NCI-H345 treated with DMSO at 0.1 percent for 48 hours (cell line): ENCODE measurements around the gene IGFBP2.

Experiments used
- DNase-seq: peaks from one replicate; lab custom pipeline; 2025; ENCODE audit not compliant: unreplicated experiment; lab: John Stamatoyannopoulos, UW

The IGFBP2 gene

DNA sequence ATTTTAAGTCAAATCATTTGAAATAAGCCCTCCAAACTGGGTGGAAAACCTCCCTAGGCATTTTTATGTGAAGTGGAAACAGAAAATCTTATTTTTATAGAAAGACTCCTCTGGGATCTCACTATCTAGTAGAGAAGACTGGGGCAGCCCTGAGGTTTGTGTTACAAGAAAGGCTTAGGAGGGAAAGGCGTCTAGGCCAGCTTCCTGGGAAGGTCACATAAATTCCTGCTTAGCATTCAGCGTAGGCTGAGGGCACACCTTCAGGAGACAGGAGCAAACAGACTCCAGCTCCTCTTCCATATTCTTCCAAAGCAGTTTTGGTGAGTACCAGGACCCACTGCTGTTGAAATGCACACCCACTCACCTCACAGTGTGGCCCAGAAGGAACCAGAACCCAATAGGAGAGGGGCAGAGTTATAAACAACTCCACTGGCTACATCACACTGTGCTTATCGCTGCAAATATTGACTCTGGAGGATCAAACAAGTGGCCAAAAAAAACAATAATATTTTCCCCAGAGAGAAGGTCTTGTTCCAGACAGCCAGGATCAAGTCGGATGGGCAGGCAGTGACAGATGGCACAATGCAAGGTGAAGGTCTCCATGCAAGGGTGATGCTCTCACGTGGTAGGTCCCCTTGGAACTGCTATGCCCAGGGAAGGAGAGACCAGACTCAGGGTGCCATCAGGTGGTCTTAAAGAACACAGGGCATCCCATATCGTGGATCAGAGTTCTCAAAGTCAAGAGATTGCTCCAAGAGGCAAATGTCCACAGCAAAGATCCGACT lies 17.7 kb upstream of the IGFBP2 start:
- DNase-seq: no peak

DNA sequence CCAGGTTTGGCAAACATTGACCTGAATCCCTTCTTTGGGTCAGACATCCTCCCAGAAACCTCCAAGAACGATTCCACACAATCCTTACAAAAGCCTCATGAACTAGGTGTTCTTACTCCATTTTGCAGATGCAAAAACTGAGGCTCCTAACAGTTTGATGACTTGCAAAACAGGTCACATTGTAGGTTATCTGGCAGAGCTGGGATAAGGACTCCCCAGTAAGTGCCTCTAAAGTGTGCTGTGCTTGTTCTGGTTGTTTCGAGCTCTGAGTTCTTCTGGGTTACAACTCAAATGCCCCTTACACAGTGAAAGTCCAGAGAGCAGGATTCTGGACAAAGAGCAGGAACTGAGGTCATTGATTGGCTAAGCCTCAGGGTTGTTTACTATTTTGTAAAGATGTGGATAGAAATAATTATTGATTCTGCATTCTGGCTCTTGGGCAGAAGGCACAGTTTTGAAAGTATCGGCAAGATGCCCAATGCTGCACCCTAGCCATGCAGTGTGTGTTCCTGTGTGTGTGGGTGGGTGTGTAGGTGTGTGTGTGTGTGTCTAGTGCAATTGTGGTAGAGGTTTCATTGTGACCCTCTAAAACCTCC lies 17.0 kb upstream of the IGFBP2 start:
- no peak for DNase-seq

DNA sequence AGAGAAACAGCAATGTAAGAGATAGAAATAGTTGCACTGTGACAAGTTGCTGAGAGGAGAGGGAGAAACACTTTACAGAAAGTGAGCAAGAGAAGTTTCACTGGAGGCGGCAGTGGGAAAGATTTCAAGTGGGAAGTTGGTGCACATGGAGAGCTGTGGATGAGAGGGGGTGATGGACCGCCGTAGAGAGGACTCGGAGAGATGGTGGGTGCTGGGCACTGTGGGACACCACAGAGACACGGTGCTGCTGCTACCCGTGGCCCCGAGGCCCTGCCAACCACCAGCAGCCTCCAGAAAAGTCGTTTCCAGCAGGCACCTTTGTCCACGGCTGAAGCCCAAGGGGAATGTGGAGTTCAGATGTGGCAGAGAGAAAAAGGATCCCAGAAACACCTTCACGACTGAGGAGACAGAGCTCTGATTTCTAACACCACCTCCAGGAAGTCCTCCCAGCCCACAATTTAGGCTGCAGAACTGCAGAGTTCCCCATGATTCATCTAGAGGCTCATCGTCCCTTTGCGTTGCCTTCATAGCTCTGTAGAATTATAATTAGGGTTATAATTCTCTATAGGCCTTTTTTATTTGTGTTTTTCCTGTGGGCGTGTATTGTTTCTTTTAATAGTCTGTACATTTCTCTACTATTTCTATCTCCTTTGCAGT lies 15.9 kb upstream of the IGFBP2 start:
- DNase-seq: no peak

DNA sequence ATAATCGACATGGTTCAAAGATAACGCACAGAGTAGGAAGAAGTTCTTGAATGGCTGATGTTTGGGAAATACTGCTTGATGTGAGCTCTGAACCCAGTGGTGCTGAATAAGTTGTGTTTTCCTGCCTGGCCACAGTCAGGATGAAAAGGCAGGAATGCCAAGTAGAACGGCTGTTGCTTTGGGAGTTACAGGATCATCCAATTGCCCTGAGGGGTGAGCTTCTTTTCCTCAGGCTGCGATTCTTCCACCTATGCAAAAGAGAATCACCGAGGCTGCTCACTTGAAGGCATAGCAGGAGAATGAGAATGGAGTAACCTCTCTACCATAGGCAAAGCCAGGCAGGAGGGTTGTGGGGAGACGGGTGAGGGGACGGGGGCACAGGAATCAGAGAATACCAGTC lies 14.4 kb upstream of the IGFBP2 start:
- no peak for DNase-seq

DNA sequence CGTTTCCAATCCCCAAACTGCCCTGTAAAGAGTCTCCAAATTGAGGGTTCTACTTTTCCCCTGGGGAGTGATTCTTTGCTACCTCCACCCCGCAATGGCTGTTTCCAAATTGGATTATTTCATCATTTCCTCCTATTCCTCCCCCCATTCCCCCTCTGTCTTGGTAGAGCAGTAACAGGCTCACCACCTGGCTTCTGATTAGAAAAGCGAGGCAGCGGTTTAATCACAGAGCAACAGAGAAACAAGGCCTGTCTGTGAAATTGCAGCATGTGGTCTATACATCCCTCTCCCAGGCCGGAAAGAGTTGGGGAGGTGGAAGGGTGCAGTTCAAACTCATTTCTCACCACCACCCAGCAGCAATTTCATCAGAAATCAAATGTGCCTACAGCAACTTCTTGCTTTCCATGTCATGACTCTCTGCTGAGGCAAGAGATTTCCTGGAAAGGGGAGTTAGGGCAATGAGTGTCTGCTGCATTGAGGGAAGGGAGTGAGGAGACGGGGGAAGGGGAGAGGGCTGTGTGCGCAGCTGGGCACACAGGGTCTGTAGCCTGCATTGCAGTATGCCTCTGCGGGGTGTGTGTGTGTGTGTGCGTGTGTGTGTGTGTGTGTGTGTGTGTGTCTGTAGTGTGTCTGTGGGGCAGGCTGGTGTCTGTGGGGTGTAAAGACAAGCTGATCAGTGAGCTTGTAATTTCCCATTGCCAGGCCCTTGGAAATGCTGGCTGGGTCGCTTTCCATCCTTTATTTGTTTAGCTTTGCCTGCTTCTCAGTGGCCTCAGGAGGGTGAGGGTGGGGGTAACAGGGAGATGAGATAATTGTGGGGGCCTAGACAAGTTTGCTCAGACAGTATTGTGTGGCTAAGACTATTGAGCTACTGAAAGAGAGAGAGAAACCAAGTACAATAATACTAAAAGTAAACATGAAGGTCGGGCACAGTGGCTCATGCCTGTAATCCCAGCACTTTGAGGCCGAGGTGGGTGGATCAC lies 13.5 kb upstream of the IGFBP2 start:
- DNase-seq: no peak

DNA sequence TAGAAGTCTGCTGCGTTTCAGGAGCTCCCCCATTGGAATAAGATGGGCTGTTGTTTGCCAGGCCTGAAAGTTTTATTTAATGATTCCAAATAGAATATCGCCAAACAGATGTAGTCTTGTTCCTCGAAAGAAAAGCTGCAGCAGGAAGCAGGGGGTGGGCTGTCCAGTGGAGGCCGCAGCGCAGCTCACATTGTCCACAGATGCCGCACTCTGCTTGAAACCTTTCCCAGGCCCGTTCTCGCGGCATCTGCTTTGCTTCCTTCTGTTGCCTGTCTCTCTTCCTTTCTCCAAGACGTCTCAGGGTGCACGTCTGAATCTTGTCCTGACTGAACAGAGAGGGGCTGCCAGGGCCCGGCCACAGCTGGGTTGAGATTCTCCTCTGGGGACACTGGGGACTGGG lies 12.4 kb upstream of the IGFBP2 start:
- DNase-seq: no peak

DNA sequence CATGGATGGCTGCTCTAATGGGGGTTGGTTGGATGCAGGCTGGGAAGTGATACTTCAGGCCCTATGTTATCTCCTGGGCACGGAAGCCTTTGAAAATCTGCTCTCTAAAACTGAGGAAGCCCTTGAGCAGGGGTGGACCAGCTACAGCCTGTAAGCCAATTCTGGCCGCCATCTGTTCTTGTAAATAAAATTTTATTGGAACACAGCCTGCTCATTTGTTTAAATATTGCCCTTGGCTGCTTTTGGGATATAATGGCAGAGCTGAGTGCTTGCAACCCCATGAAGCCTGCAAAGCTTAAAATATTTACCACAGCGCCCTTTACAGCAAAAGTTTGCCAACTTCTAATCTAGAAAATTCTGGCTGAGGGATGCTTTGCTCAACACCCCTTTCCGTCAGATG lies 11.9 kb upstream of the IGFBP2 start:
- no peak for DNase-seq

DNA sequence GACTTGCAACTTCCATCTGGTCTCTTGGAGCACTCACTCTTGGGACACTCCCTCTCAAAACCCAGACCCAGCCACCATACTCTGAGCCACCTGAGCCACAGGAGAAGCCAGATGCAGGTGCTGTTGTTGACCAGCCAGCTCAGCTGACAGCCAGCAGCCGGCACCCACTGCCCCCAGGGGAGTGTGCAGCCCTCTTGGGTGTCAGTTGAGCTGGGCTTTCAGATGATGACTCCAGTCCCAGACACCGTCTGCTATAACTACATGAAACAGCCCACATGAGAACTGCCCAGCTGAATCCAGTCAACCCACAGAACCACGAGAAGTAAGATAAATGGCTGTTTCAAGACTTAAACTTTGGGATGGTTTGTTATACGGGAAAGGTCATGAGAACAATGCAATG lies 10.7 kb upstream of the IGFBP2 start:
- no peak for DNase-seq

DNA sequence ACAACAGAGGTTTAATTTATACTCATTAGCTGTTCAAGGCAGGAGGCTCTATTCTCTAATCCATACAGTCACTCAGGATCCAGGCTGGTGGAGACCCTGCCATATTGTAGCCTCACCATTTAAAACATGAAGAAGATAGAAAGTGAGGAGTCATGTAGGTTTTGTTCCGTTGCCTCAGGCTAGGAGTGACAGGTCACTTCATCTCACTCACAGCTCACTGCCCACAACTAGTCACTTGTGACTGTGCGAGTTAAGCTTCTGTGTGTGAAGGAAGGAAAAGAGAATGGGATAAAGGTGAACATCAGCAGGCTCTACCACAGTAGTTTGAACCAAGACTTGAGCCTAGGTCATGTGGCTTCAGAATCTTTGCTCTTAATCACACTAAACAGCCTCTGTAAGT lies 9.0 kb upstream of the IGFBP2 start:
- no peak for DNase-seq

DNA sequence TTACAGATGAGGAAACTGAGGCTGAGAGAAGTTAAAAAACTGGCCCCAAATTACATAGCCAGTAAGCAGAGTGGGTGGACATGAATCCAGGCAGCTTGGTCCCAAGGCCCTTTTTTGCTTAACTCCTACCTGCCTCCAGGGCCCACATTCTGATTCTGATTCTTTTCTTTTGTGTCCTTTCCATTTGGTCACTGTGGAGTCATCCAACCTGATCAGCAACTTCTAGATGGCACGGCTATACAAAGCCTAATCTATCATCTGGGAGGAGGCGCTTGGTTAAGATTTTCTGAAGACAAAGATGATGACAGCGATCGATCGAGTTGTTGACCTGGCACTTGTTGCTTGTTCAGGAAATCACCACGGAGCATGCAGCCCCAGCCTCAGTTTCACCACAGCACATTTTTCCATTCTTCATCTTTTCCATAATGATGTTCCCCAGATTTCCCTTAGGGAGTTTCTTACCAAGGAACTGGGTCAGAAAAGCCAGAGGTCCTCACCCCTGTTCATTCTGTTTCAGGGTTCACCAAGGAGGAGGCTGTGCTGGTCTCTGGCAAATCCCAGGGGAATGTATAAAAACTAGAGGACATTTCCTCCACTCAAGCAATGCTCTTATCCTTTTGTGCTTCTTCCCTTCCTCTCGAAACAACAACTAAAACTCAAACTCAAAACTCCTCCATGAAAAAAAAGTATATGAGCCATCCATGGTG lies 6.9 kb upstream of the IGFBP2 start:
- DNase-seq: no peak

DNA sequence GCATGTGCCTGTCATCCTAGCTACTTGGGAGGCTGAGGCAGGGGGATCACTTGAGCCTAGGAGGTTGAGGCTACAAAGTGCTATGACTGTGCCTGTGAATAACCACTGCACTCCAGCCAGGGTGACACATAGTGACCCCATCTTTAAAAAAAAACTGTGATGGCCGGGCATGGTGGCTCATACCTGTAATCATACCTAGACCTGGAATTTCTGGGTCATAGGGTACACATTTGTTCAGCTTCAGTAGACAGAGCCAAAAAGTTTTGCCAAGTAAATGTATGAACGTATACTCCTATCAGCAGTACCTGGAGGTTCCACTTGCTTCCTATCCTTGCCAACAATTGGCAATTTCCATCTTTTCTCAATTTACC lies 6.4 kb upstream of the IGFBP2 start:
- DNase-seq: no peak

DNA sequence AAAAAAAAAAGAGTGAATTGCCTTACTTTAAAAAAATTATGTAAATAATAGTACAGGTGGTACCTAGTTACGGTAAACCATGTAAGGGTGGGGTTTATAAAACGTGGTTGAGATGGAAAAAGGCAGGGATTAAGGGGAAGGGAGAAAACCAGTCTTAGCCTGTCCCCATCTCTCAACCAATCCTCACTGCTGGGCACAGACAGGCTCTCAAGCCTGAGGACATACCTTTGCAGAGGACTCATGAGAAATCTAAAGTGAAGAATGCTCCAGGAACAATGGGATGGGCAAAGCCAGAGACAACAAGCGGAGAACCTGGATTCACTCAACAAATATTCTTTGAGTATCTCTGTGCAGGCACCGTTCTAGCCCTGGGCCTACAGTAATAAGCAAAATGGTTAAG lies 3.4 kb upstream of the IGFBP2 start:
- DNase-seq: no peak

DNA sequence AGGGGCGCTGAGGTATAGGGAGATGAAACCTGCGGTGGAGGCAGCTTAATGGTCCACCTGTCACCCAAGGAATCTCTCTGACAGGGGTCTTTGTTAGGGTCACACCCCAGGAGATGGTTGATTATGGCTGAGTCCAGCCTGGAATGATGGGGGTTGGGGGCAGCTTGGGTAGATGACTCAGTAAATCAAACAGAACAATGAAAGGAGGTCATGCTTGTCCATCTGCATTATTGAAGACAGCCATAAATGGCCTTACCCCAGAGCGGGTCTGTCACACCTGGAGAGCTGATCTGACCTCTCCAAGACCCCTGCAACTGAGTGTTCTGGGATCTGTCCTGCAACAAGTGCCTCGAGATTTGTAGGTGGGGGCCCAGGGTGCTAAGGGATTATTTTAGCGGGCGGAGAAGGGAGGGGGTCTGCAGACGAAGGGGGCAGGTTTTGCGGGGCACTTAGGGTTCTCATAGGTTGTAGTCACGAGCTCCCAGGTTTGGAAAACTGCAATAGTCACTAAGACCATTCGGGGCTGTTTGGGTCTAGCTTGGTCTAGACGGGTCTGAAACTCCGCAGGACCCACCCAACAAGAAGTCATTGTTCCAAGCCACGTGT lies 771 bp upstream of the IGFBP2 start:
- DNase-seq: no peak

DNA sequence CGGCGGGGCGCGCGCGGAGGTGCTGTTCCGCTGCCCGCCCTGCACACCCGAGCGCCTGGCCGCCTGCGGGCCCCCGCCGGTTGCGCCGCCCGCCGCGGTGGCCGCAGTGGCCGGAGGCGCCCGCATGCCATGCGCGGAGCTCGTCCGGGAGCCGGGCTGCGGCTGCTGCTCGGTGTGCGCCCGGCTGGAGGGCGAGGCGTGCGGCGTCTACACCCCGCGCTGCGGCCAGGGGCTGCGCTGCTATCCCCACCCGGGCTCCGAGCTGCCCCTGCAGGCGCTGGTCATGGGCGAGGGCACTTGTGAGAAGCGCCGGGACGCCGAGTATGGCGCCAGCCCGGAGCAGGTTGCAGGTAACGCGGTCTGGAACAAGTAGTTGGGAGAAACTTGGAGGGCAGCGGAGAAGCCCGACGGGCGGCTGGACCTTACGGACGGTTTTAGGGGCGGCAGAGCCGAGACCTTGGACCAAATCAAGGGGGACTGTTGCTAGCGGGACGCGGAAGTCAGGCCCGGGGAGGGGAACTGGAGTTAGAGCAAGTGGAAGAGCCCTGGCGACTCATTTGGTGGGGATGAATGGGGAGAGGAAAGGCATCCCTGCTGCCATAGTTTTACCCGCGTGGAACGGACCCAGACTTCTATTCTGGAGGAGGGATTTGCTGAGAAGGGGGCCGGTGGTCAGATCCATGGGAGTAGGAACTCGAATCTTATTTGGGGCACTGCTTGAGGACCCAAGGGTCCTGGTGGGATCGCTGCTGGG lies 573 bp downstream of the IGFBP2 start:
- no peak for DNase-seq

DNA sequence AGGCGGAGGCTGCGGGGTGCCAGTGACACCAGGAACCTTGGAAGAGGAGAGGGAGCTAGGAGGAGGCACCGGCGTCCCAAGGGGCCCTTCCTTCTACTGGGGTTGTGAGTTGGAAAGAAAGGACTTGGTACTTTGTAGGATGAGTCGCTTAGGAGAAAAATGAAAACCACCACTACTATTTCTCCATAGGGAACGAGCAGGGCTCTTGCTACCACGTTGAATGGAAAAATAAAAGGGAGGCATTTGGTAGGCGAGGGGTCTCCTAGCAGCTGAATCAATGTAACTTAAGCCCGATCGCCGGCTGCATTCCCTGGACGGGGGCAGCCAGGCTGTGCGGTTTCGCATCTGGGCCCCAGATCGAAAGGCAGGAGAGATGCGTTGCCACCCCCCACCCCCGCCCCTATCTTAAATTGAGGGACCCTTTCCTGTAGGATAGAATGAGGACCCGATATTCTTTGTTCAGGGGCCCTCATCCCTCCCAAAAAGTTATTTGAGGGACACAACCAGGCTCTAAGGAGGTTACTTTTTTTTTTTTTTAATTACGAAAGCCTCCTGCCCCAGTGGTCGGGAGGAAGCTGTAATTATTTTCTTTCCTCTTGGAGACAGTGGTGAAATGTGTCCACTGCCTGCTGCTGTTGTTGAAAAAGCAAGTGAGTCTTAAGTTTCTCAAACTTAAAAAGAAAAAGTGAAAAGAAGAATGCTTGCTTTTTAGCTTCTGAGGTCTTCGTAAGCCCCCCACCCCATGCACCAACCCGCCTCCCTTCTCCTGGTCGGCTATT lies 1.3 kb downstream of the IGFBP2 start:
- no peak for DNase-seq

DNA sequence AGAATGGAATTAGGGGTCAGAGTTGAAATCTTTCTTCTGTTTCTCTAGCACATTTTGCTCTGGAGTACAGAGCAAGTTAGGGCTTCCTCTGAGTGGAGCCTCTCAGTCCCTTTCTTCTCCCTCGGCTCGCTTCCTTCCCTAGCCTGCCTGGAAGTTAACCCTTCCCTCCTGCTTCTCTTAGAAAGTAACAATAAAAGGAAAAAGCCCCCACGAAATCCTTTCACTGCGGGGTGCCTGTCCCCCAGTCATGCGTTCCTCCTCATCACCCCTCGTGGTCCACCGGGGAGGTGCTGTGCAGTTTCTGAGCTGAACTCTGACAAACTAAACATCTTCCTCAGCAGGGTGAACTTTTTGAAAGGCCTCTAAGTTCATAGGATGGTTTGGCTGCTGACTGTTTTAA lies 2.0 kb downstream of the IGFBP2 start:
- no peak for DNase-seq

DNA sequence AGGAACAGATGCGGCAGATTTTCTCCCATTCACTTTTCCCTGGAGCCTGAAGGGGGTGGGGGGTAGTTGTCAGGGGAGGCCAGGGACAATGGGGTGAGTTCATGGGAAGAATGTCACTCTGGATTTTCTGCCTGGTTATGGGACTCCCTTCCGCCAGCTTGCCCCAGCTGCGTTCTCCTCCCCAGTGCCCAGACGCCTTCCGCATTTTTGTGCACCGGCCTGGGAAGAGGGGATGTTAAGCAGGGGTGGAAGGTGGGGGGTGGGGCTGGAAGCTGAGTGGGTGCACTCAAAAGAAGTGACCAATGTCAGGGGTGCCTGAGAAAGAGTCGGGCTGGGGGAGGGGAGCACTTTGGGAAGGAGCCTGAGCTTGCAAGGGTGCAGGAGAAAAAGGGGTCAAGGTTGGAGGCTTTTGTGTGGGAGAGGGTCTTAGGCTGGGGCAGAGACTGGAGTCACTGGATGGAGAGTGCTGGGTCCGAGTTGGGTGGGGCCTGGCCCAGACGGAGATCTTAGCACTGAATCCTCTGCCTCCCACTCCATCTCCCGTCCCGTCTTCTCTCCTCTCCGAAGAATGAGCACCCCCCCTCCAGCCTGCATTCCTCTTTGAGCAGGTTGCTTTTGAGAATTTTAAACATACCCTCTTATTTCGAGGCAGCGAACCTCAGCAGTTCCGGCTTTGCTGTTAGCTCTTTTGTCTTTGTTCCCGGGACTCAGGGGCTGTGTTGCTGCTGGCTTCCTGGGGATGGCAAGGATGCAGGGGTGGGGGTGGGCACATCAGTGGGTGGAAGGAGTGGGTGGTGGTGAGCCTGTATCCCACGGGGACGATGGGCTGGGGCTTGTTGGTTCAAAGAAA lies 2.7 kb downstream of the IGFBP2 start:
- no peak for DNase-seq
